ENCODE measurements around the gene COL4A4. TPM values are rescaled to one million over a fixed set of nuclear protein-coding genes. Genes with fewer than 3 reads are reported as not detected.

The COL4A4 gene
- total RNA-seq, 1 experiment from 2014 or later: 0.55 TPM

DNA sequence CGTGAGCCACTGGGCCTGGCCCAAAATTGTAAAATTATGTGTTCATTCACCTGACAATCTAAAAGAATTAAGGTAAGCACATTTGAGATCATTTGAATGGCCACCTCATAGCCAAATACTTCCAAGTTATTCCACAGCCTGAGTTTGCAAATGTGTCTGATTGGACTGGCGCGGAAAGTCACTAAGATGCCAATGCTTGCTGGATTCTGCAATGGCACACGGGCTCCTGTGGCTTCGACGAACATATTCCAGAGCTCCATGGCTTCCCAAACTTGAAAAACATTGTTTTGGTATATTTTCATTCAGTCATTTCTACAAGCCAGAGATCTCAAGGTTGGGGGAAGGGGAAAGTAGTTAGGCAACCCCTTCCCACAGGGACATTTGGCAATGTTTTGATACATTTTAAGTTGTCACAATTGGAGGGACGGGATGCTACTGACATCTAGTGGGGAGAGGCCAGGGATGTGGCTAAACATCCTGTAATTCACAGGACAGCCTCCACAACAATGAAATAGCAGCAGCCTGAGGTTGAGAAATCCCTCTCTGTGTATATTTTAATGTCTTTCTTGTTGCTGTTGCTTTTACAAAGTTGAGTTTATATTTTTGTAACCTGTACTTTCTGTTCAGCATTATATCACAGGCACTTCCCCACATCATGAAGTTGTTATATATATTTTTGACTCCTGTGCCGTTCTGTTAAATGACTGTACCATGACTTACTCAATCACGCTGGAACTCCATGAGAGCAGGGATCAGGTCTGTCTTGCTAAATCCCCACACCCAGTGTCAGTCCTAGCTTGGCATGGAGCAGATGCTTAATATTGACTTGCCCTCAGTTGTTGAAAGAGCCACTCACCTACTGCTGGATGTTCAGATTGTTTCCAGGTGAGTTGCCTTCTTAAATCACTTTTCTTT is 56.9 kb downstream of the COL4A4 start:
- no peak for TF ChIP-seq EZH2 (IDR thresholded peaks at IDR 0.05; ENCODE audit: low read length, unreplicated experiment)
- no peak for TF ChIP-seq EZH2phosphoT487 (IDR thresholded peaks at IDR 0.05; ENCODE audit: borderline replicate concordance, low read length)
- TF ChIP-seq, protein P1, sequence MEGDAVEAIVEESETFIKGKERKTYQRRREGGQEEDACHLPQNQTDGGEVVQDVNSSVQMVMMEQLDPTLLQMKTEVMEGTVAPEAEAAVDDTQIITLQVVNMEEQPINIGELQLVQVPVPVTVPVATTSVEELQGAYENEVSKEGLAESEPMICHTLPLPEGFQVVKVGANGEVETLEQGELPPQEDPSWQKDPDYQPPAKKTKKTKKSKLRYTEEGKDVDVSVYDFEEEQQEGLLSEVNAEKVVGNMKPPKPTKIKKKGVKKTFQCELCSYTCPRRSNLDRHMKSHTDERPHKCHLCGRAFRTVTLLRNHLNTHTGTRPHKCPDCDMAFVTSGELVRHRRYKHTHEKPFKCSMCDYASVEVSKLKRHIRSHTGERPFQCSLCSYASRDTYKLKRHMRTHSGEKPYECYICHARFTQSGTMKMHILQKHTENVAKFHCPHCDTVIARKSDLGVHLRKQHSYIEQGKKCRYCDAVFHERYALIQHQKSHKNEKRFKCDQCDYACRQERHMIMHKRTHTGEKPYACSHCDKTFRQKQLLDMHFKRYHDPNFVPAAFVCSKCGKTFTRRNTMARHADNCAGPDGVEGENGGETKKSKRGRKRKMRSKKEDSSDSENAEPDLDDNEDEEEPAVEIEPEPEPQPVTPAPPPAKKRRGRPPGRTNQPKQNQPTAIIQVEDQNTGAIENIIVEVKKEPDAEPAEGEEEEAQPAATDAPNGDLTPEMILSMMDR (conservative IDR thresholded peaks at IDR 0.05; ENCODE audit: low read depth, low read length): peak; percentile 93
- CTCF ChIA-PET: interaction anchor here (0.6 to 0.8 kb wide), 2 partner anchors 252 to 1442 kb away, joined by 4 to 5 read pairs; no protein-coding TSS in a partner anchor
- H3K4me2 ChIP-seq (ENCODE audit: low read length): peak overlapping the region; percentile 65

DNA sequence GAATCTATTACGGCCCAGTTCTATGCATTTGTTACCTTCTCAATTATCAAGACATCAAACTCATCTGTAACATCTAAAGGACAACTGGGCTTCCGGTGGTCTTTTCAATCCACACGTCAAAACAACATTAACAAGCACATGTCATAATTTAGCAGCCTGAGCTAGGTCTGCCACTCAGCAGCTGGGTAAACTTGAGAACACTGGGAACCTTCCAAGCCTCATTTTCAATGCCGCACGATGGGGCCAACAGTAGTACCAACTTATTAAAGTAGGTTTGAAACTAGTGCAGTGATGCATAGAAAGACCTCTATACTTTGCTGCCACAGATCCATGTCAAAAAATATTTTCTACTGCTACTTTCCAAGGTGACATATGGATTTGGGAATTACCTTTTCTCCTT is 60.4 kb downstream of the COL4A4 start:
- H3K4me2 ChIP-seq (ENCODE audit: low read length): no peak overlapping the region
- no peak for ATAC-seq
- H4K20me1 ChIP-seq (ENCODE audit: low read length): no peaks in the 10 kb centered on the region
- no peak overlapping the region for H2AFZ ChIP-seq (ENCODE audit: low read length)
- DNase-seq: no peak
- no peaks in the 10 kb centered on the region for H3K9me3 ChIP-seq (ENCODE audit: low read length)
- H3K27me3 ChIP-seq (ENCODE audit: low read length): no peaks in the 10 kb centered on the region
- no TSS peak for BruUV-seq (replicated peaks)
- no peaks in the 10 kb centered on the region for H3K79me2 ChIP-seq (ENCODE audit: low read length)
- H3K4me1 ChIP-seq (ENCODE audit: insufficient read depth, low read length): no peaks in the 10 kb centered on the region
- no peaks in the 10 kb centered on the region for H3F3A ChIP-seq (ENCODE audit: low read length, unreplicated experiment)
- POLR2A ChIA-PET (ENCODE audit: unreplicated experiment): interaction anchor here (0.7 kb wide), 1 partner anchor 1438 kb away, joined by 3 read pairs; no protein-coding TSS in a partner anchor
- H3K9ac ChIP-seq (ENCODE audit: low read length): no peak overlapping the region
- no peak overlapping the region for H3K4me3 ChIP-seq (ENCODE audit: low read length)
- no peak overlapping the region for H3K27ac ChIP-seq (ENCODE audit: low read length)
- intact Hi-C loops (cut with micrococcal nuclease): no loop called here
- CTCF ChIA-PET: no interaction called here
- H3K36me3 ChIP-seq (ENCODE audit: low read depth, low read length): no peaks in the 10 kb centered on the region
- H3K9me2 ChIP-seq (replicated peaks; ENCODE audit: low read length): no peaks in the 10 kb centered on the region
- TF ChIP-seq EZH2 (IDR thresholded peaks at IDR 0.05; ENCODE audit: low read length, unreplicated experiment) (no peak), EZH2phosphoT487 (IDR thresholded peaks at IDR 0.05; ENCODE audit: borderline replicate concordance, low read length) (no peak)
- TF ChIP-seq, protein P1 (conservative IDR thresholded peaks at IDR 0.05; ENCODE audit: low read depth, low read length): no peak

More for the DNA sequence above, 56.9 kb downstream of the COL4A4 start:
- H4K20me1 ChIP-seq (ENCODE audit: low read length): no peaks in the 10 kb centered on the region
- H3K27me3 ChIP-seq (ENCODE audit: low read length): no peaks in the 10 kb centered on the region
- H3F3A ChIP-seq (ENCODE audit: low read length, unreplicated experiment): no peaks in the 10 kb centered on the region
- H3K9me3 ChIP-seq (ENCODE audit: low read length): no peaks in the 10 kb centered on the region
- peak overlapping the region; percentile 45; the same call in 1 of the 2 replicates for H2AFZ ChIP-seq (ENCODE audit: low read length)
- intact Hi-C loops (cut with micrococcal nuclease): loop anchor here (1.0 to 2.0 kb wide), 4 partner anchors 74 to 1442 kb away; no protein-coding TSS in a partner anchor
- no peaks in the 10 kb centered on the region for H3K9me2 ChIP-seq (replicated peaks; ENCODE audit: low read length)
- POLR2A ChIA-PET (ENCODE audit: unreplicated experiment): no interaction called here
- H3K4me1 ChIP-seq (ENCODE audit: insufficient read depth, low read length): no peaks in the 10 kb centered on the region
- H3K9ac ChIP-seq (ENCODE audit: low read length): no peak overlapping the region
- DNase-seq (peak; percentile 81), ATAC-seq (peak; percentile 97)
- no peak overlapping the region for H3K27ac ChIP-seq (ENCODE audit: low read length)
- H3K36me3 ChIP-seq (ENCODE audit: low read depth, low read length): no peaks in the 10 kb centered on the region
- peak overlapping the region; percentile 21; the same call in 1 of the 2 replicates for H3K4me3 ChIP-seq (ENCODE audit: low read length)
- BruUV-seq (replicated peaks): no TSS peak
- H3K79me2 ChIP-seq (ENCODE audit: low read length): no peaks in the 10 kb centered on the region

DNA sequence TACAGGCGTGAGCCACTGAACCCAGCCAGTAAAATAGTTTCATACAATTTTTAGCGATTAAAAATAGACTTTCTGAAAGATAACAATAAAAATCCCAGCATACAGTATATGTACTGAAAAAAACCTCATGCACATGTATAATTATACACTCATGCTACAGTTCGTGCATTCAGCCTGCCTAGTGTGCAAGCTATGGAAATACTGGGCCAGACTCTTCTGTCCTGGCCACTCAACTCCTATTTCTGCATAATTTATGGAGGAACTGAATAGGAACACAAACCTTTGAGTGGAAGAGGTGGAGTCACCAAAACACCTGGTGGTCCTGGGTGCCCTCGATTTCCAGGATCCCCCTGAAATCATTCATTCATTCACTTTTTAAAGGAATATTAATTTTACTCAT is 64.7 kb downstream of the COL4A4 start:
- TF ChIP-seq, protein P1 (conservative IDR thresholded peaks at IDR 0.05; ENCODE audit: low read depth, low read length): no peak
- no peak for TF ChIP-seq EZH2 (IDR thresholded peaks at IDR 0.05; ENCODE audit: low read length, unreplicated experiment)
- TF ChIP-seq EZH2phosphoT487 (IDR thresholded peaks at IDR 0.05; ENCODE audit: borderline replicate concordance, low read length): no peak
- Histone ChIP-seq H2AFZ (ENCODE audit: low read length) (no peak overlapping the region), H3K4me1 (ENCODE audit: insufficient read depth, low read length) (no peaks in the 10 kb centered on the region), H3F3A (ENCODE audit: low read length, unreplicated experiment) (no peaks in the 10 kb centered on the region), H3K9me2 (replicated peaks; ENCODE audit: low read length) (no peaks in the 10 kb centered on the region), H3K4me3 (ENCODE audit: low read length) (no peak overlapping the region), H3K36me3 (ENCODE audit: low read depth, low read length) (no peaks in the 10 kb centered on the region), H3K27ac (ENCODE audit: low read length) (no peak overlapping the region), H3K4me2 (ENCODE audit: low read length) (no peak overlapping the region), H3K9me3 (ENCODE audit: low read length) (no peaks in the 10 kb centered on the region), H3K79me2 (ENCODE audit: low read length) (no peaks in the 10 kb centered on the region), H3K9ac (ENCODE audit: low read length) (no peak overlapping the region), H3K27me3 (ENCODE audit: low read length) (no peaks in the 10 kb centered on the region), H4K20me1 (ENCODE audit: low read length) (no peaks in the 10 kb centered on the region)
- ATAC-seq: no peak
- ChIA-PET POLR2A (ENCODE audit: unreplicated experiment) (no interaction called here), CTCF (no interaction called here)
- no TSS peak for BruUV-seq (replicated peaks)
- DNase-seq: no peak
- intact Hi-C loops (cut with micrococcal nuclease): no loop called here

Data from PC-3 (cell line).